HG03460 (cell line): ENCODE measurements around the gene ZNF438.

Source experiments
- ATAC-seq: cut with Tn5 transposase; IDR thresholded peaks from one replicate; pipeline ENCODE4 v1.9.1; 2021; ENCODE audit not compliant: unreplicated experiment

Gene ZNF438

GRCh38 chr10:30990351-30990750 is 41.3 kb downstream of the ZNF438 start:
- ATAC-seq, result no peak

GRCh38 chr10:30988831-30989435 is 42.7 kb downstream of the ZNF438 start:
- no peak for ATAC-seq

- ATAC-seq, result no peak
Measured at GRCh38 chr10:30987463-30987862, 44.2 kb downstream of the ZNF438 start.

- no peak for ATAC-seq
Measured at GRCh38 chr10:30986053-30986555, 45.6 kb downstream of the ZNF438 start.

GRCh38 chr10:30985512-30985911 is 46.2 kb downstream of the ZNF438 start:
- no peak for ATAC-seq

- ATAC-seq, result no peak
Measured at GRCh38 chr10:30984563-30985328, 46.9 kb downstream of the ZNF438 start.

GRCh38 chr10:30983209-30983608 is 48.5 kb downstream of the ZNF438 start:
- peak; percentile 54 for ATAC-seq

GRCh38 chr10:30980951-30981616 is 50.6 kb downstream of the ZNF438 start:
- no peak for ATAC-seq

- ATAC-seq, result no peak
Measured at GRCh38 chr10:30979956-30980355, 51.7 kb downstream of the ZNF438 start.

GRCh38 chr10:30978843-30979242 is 52.8 kb downstream of the ZNF438 start:
- ATAC-seq, result no peak

- no peak for ATAC-seq
Measured at GRCh38 chr10:30977385-30977784, 54.3 kb downstream of the ZNF438 start.

- ATAC-seq, result no peak
Measured at GRCh38 chr10:30974773-30975415, 56.8 kb downstream of the ZNF438 start.

GRCh38 chr10:30974355-30974754 is 57.3 kb downstream of the ZNF438 start:
- ATAC-seq, result no peak

GRCh38 chr10:30973737-30974136 is 57.9 kb downstream of the ZNF438 start:
- ATAC-seq, result no peak

- no peak for ATAC-seq
Measured at GRCh38 chr10:30970760-30971460, 60.8 kb downstream of the ZNF438 start.

- no peak for ATAC-seq
Measured at GRCh38 chr10:30968711-30969110, 63.0 kb downstream of the ZNF438 start.

- ATAC-seq, result no peak
Measured at GRCh38 chr10:30967650-30968410, 63.8 kb downstream of the ZNF438 start.

GRCh38 chr10:30963992-30964930 is 67.4 kb downstream of the ZNF438 start:
- no peak for ATAC-seq

GRCh38 chr10:30962522-30962921 is 69.1 kb downstream of the ZNF438 start:
- ATAC-seq, result no peak
